Transverse colon (tissue), 3 donors: ENCODE measurements around the gene AHI1.

Experiments used
- EP300 ChIP-seq: sonication (generic); formaldehyde crosslinking; IDR thresholded peaks from one replicate; pipeline ENCODE4 v1.6.1; 2017; ENCODE audit warnings: antibody characterized with exemption, low read depth
- TF ChIP-seq, protein P1 (sequence below), 5 experiments: fragments of 200-600 bp in 3 of 5; fragments of 450-650 bp in 2 of 5; sonication (generic) in 3 of 5; IDR thresholded peaks; 1 replicate in 2 of 5; 2 replicates in 3 of 5; pipeline ENCODE4 v1.5.1; 2016 to 2017; ENCODE audit warnings: antibody characterized with exemption in 5 of 5, inconsistent platforms in 3 of 5, mild to moderate bottlenecking in 2 of 5, moderate library complexity in 1 of 5

DNA sequence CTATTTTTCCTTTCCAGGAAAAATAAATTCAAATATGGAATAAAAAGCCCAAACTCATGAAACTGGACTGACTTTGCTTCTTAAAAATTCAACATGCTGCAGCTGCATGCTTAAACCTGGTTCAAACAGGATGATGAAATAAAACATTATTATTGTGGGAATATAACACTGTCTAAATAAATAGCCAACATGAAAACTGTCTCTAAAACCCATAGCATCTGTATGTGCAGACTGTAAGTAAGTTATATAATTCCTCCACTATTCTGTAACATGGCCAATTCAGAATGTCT, 30.4 kb upstream of the AHI1 start:
- no peak for TF ChIP-seq EP300
- TF ChIP-seq, protein P1, sequence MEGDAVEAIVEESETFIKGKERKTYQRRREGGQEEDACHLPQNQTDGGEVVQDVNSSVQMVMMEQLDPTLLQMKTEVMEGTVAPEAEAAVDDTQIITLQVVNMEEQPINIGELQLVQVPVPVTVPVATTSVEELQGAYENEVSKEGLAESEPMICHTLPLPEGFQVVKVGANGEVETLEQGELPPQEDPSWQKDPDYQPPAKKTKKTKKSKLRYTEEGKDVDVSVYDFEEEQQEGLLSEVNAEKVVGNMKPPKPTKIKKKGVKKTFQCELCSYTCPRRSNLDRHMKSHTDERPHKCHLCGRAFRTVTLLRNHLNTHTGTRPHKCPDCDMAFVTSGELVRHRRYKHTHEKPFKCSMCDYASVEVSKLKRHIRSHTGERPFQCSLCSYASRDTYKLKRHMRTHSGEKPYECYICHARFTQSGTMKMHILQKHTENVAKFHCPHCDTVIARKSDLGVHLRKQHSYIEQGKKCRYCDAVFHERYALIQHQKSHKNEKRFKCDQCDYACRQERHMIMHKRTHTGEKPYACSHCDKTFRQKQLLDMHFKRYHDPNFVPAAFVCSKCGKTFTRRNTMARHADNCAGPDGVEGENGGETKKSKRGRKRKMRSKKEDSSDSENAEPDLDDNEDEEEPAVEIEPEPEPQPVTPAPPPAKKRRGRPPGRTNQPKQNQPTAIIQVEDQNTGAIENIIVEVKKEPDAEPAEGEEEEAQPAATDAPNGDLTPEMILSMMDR (IDR thresholded peaks at IDR 0.05) = no peak
